BLaER1 treated with 17β-estradiol and CSF1 and Interleukin-3, amounts not matched to agents 10 nM and 100 nM (cell line): Measurements from ENCODE around the gene EPGN.

ENCODE experiments used
- H3K27ac ChIP-seq, 11 experiments: shearing (Covaris generic); formaldehyde crosslinking; 2 replicates each; pipeline ENCODE4 v1.8.1; 2022
- H3K27me3 ChIP-seq, 11 experiments: shearing (Covaris generic); formaldehyde crosslinking; 2 replicates each; pipeline ENCODE4 v1.8.1; 2022
- H3K36me3 ChIP-seq, 11 experiments: shearing (Covaris generic); formaldehyde crosslinking; 2 replicates each; pipeline ENCODE4 v1.8.1; 2022
- H3K4me1 ChIP-seq, 10 experiments: shearing (Covaris generic); formaldehyde crosslinking; 2 replicates each; pipeline ENCODE4 v1.8.1; 2022
- H3K4me2 ChIP-seq, 11 experiments: shearing (Covaris generic); formaldehyde crosslinking; 2 replicates each; pipeline ENCODE4 v1.8.1; 2022
- H3K4me3 ChIP-seq, 10 experiments: shearing (Covaris generic); formaldehyde crosslinking; 2 replicates each; pipeline ENCODE4 v1.8.1; 2022
- H3K9ac ChIP-seq, 11 experiments: shearing (Covaris generic); formaldehyde crosslinking; 2 replicates each; pipeline ENCODE4 v1.8.1; 2022
- H3K9me3 ChIP-seq, 11 experiments: shearing (Covaris generic); formaldehyde crosslinking; replicated peaks in 1 of 11; 2 replicates each; pipeline ENCODE4 v1.8.1; 2022
- H4K20me1 ChIP-seq, 11 experiments: shearing (Covaris generic); formaldehyde crosslinking; 2 replicates each; pipeline ENCODE4 v1.8.1; 2022
- Cebpa-rat ChIP-seq, 11 experiments: shearing (Covaris generic); IDR thresholded peaks; 2 replicates each; pipeline ENCODE4 v1.8.1; 2022

EPGN gene

GRCh38 chr4:74308215-74308614, at the start of gene EPGN:
Gene EPGN, plus strand, starts transcription at chr4:74308470. Its CDS starts 64 bp downstream, at chr4:74308534.
- no peak within 1 kb of the TSS for H3K27ac ChIP-seq
- no peaks in the 10 kb centered on the region for H3K9me3 ChIP-seq
- H3K4me3 ChIP-seq, result no peak within 1 kb of the TSS
- no peaks in the 10 kb centered on the region for H3K27me3 ChIP-seq
- peaks cover 0 to 11% (median 0%) of the 10 kb centered on the region in 10 experiments; a peak in 7 of 20 replicates for H3K4me1 ChIP-seq
- peak within 1 kb of the TSS in 2 of 11 experiments; percentile 15 to 31; a peak in 1 of 22 replicates for H3K4me2 ChIP-seq
- TF ChIP-seq Cebpa-rat (IDR thresholded peaks at IDR 0.05), result no peak
- H4K20me1 ChIP-seq, result no peaks in the 10 kb centered on the region
- H3K36me3 ChIP-seq, result no peaks in the 10 kb centered on the region
- peak within 1 kb of the TSS in 1 of 11 experiments; percentile 24; a peak in 1 of 22 replicates for H3K9ac ChIP-seq

DNA sequence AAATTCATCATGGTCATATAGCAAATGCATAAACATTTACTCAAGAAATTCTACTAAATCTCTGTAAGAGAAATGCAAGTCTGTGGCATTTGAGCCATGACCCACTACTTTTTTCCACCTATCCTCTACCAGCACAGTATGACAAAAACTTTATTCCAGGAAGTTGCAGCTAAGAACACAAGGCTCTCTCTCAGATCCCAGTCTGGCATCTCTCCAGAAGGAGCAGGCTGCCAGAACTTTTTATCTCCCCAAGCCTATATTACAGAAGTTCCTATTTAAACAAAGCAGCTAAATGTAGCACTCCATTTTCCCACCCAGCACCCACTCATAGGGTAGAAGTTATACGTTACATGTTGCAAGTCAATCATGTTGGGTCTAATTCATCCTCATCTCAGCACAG, 49.3 kb upstream of the EPGN start:
- H3K9me3 ChIP-seq, result peaks cover under 1 to 5% (median 4%) of the 10 kb centered on the region in 11 experiments; a peak in 19 of 22 replicates
- no peak overlapping the region for H3K27ac ChIP-seq
- peaks cover 0 to 2% (median 0%) of the 10 kb centered on the region in 11 experiments; a peak in 2 of 22 replicates for H3K36me3 ChIP-seq
- TF ChIP-seq Cebpa-rat (IDR thresholded peaks at IDR 0.05), result no peak
- no peak overlapping the region for H3K9ac ChIP-seq
- H3K4me3 ChIP-seq, result no peak overlapping the region
- no peak overlapping the region for H3K4me2 ChIP-seq
- no peaks in the 10 kb centered on the region for H3K27me3 ChIP-seq
- H4K20me1 ChIP-seq, result no peaks in the 10 kb centered on the region
- peaks cover 4 to 11% (median 7%) of the 10 kb centered on the region in 10 experiments; a peak in 15 of 20 replicates for H3K4me1 ChIP-seq

DNA sequence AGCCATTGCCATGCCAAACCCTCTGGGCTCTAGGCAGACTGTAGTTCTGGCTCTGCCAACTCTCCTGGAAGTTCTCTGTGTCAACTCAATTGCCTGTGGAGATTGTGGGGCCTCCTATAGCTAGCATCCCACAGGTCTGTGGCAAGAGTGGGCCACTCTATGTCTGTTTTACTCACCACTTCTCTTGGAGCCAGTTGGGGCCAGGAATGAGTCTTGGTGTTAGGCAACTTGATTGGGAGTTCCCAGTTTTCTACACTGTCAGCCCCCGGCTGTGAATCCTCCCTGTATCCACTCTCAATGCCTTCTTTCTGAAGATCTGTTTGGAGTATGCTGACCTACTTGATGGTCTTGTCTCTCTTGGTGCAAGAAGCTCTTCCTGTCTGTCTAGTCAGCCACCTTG, 48.2 kb upstream of the EPGN start:
- no peak for TF ChIP-seq Cebpa-rat (IDR thresholded peaks at IDR 0.05)
- Histone ChIP-seq H3K9me3 (no peaks in the 10 kb centered on the region), H3K4me1 (peaks cover 4 to 16% (median 8%) of the 10 kb centered on the region in 10 experiments; a peak in 15 of 20 replicates), H3K9ac (no peak overlapping the region), H3K27me3 (no peaks in the 10 kb centered on the region), H4K20me1 (no peaks in the 10 kb centered on the region), H3K27ac (no peak overlapping the region), H3K36me3 (no peaks in the 10 kb centered on the region), H3K4me3 (no peak overlapping the region), H3K4me2 (no peak overlapping the region)

- Histone ChIP-seq H4K20me1 (no peaks in the 10 kb centered on the region), H3K4me3 (no peak overlapping the region), H3K4me2 (no peak overlapping the region), H3K9me3 (no peaks in the 10 kb centered on the region), H3K9ac (no peak overlapping the region), H3K27me3 (no peaks in the 10 kb centered on the region), H3K4me1 (peaks cover 4 to 21% (median 8%) of the 10 kb centered on the region in 10 experiments; a peak in 15 of 20 replicates), H3K36me3 (no peaks in the 10 kb centered on the region), H3K27ac (no peak overlapping the region)
- TF ChIP-seq Cebpa-rat (IDR thresholded peaks at IDR 0.05), result no peak
Measured at GRCh38 chr4:74262522-74262921, 45.7 kb upstream of the EPGN start.

- Histone ChIP-seq H3K27me3 (no peaks in the 10 kb centered on the region), H4K20me1 (no peaks in the 10 kb centered on the region), H3K36me3 (no peaks in the 10 kb centered on the region), H3K4me1 (peaks cover 4 to 31% (median 15%) of the 10 kb centered on the region in 10 experiments; a peak in 16 of 20 replicates), H3K9ac (no peak overlapping the region), H3K4me3 (no peak overlapping the region), H3K27ac (peak overlapping the region in 1 of 11 experiments; percentile 37; a peak in 2 of 22 replicates), H3K4me2 (peak overlapping the region in 8 of 11 experiments; percentile 16 to 72 (median 42); a peak in 10 of 22 replicates), H3K9me3 (no peaks in the 10 kb centered on the region)
- TF ChIP-seq Cebpa-rat (IDR thresholded peaks at IDR 0.05), result no peak
Measured at GRCh38 chr4:74263551-74263950, 44.7 kb upstream of the EPGN start.

- H3K27ac ChIP-seq, result no peak overlapping the region
- peaks cover 0 to 3% (median 0%) of the 10 kb centered on the region in 11 experiments; a peak in 1 of 22 replicates for H3K9me3 ChIP-seq
- no peaks in the 10 kb centered on the region for H3K27me3 ChIP-seq
- no peak for TF ChIP-seq Cebpa-rat (IDR thresholded peaks at IDR 0.05)
- H3K4me1 ChIP-seq, result peaks cover 4 to 34% (median 15%) of the 10 kb centered on the region in 10 experiments; a peak in 16 of 20 replicates
- no peak overlapping the region for H3K4me2 ChIP-seq
- no peak overlapping the region for H3K4me3 ChIP-seq
- no peaks in the 10 kb centered on the region for H3K36me3 ChIP-seq
- H4K20me1 ChIP-seq, result no peaks in the 10 kb centered on the region
- H3K9ac ChIP-seq, result no peak overlapping the region
Measured at GRCh38 chr4:74266081-74266480, 42.2 kb upstream of the EPGN start.

DNA sequence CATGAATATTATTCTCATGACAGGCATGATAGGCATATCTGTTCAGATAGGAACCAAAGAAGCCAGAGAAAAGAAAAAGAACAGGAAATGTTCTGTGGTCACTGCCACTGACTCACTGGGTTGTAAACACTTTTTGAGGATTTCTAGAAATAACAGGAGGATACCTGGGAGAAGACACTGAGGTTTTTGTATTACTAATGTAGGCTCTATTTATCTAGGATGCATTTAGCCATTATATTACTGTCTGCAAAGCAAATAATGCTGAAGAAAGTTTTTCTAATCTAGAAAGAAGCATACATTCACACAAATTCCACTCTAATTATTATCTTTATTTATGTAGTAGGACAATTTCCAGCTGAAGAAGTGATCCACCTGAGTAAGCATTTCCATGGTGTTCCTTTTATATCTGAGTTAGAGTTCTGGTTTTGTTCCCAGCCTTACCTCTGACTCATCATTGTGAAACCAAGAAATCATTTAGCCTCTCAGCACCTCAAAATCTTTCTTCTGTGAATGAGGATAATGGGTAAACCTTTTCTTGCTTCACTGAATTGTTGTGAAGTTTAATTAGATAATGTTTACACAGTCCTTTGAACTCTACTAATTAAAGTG, 40.2 kb upstream of the EPGN start:
- no peak overlapping the region for H3K4me3 ChIP-seq
- no peak for TF ChIP-seq Cebpa-rat (IDR thresholded peaks at IDR 0.05)
- H3K9me3 ChIP-seq, result peaks cover 0 to 4% (median 0%) of the 10 kb centered on the region in 11 experiments; a peak in 1 of 22 replicates
- H3K36me3 ChIP-seq, result no peaks in the 10 kb centered on the region
- no peak overlapping the region for H3K9ac ChIP-seq
- H3K4me2 ChIP-seq, result peak overlapping the region in 4 of 11 experiments; percentile 23 to 58 (median 52); a peak in 8 of 22 replicates
- H3K27me3 ChIP-seq, result no peaks in the 10 kb centered on the region
- no peak overlapping the region for H3K27ac ChIP-seq
- H4K20me1 ChIP-seq, result no peaks in the 10 kb centered on the region
- peaks cover 4 to 32% (median 15%) of the 10 kb centered on the region in 10 experiments; a peak in 16 of 20 replicates for H3K4me1 ChIP-seq

GRCh38 chr4:74268643-74269042, 39.6 kb upstream of the EPGN start:
- no peak overlapping the region for H3K4me3 ChIP-seq
- no peak for TF ChIP-seq Cebpa-rat (IDR thresholded peaks at IDR 0.05)
- no peak overlapping the region for H3K9ac ChIP-seq
- H3K36me3 ChIP-seq, result no peaks in the 10 kb centered on the region
- H3K9me3 ChIP-seq, result peaks cover 0 to 4% (median 0%) of the 10 kb centered on the region in 11 experiments; a peak in 1 of 22 replicates
- peak overlapping the region in 4 of 11 experiments; percentile 23 to 58 (median 52); a peak in 6 of 22 replicates for H3K4me2 ChIP-seq
- H3K4me1 ChIP-seq, result peaks cover under 1 to 27% (median 11%) of the 10 kb centered on the region in 10 experiments; a peak in 16 of 20 replicates
- no peaks in the 10 kb centered on the region for H4K20me1 ChIP-seq
- no peak overlapping the region for H3K27ac ChIP-seq
- H3K27me3 ChIP-seq, result no peaks in the 10 kb centered on the region

- H3K4me2 ChIP-seq, result no peak overlapping the region
- H3K4me3 ChIP-seq, result no peak overlapping the region
- TF ChIP-seq Cebpa-rat (IDR thresholded peaks at IDR 0.05), result no peak
- H3K27ac ChIP-seq, result no peak overlapping the region
- no peaks in the 10 kb centered on the region for H3K9me3 ChIP-seq
- H3K36me3 ChIP-seq, result no peaks in the 10 kb centered on the region
- no peaks in the 10 kb centered on the region for H3K4me1 ChIP-seq
- no peak overlapping the region for H3K9ac ChIP-seq
- H3K27me3 ChIP-seq, result no peaks in the 10 kb centered on the region
- no peaks in the 10 kb centered on the region for H4K20me1 ChIP-seq
Measured at GRCh38 chr4:74278490-74278889, 29.8 kb upstream of the EPGN start.
